ENCODE data around the gene PRM2. TPM values are rescaled to one million over a fixed set of nuclear protein-coding genes. Genes with fewer than 3 reads are reported as not detected.

The PRM2 gene
- polyA plus RNA-seq, 4 donors, result not detected

GRCh38 chr16:11265124-11265523, 11.2 kb downstream of the PRM2 start:
- DNase-seq (ENCODE audit: low read depth in 4 of 4, low spot score in 2 of 4), result no peak

- no peak for DNase-seq (ENCODE audit: low read depth in 4 of 4, low spot score in 2 of 4)
Observed at GRCh38 chr16:11264155-11264832, 12.0 kb downstream of the PRM2 start.

- no peak for DNase-seq (ENCODE audit: low read depth in 4 of 4, low spot score in 2 of 4)
Observed at GRCh38 chr16:11263737-11264136, 12.5 kb downstream of the PRM2 start.

GRCh38 chr16:11262915-11263314, 13.4 kb downstream of the PRM2 start:
- no peak for DNase-seq (ENCODE audit: low read depth in 4 of 4, low spot score in 2 of 4)

- DNase-seq (ENCODE audit: low read depth in 4 of 4, low spot score in 2 of 4), result no peak
Observed at GRCh38 chr16:11260596-11260966, 15.7 kb downstream of the PRM2 start.

GRCh38 chr16:11259655-11260595, 16.4 kb downstream of the PRM2 start:
- DNase-seq (ENCODE audit: low read depth in 4 of 4, low spot score in 2 of 4), result no peak

GRCh38 chr16:11258553-11259492, 17.5 kb downstream of the PRM2 start:
- no peak for DNase-seq (ENCODE audit: low read depth in 4 of 4, low spot score in 2 of 4)

GRCh38 chr16:11257131-11257938, 18.9 kb downstream of the PRM2 start:
- peak in 1 of 4 donors; percentile 84 for DNase-seq (ENCODE audit: low read depth in 4 of 4, low spot score in 2 of 4)

- no peak for DNase-seq (ENCODE audit: low read depth in 4 of 4, low spot score in 2 of 4)
Observed at GRCh38 chr16:11256661-11257130, 19.6 kb downstream of the PRM2 start.

- DNase-seq (ENCODE audit: low read depth in 4 of 4, low spot score in 2 of 4), result peak in 1 of 4 donors; percentile 77
Observed at GRCh38 chr16:11255737-11256660, 20.3 kb downstream of the PRM2 start, which contains the start of gene SOCS1. TSS of gene SOCS1 (minus strand) at chr16:11256204. CDS start at chr16:11255478, 726 bp downstream.

- no peak for DNase-seq (ENCODE audit: low read depth in 4 of 4, low spot score in 2 of 4)
Observed at GRCh38 chr16:11254913-11255736, 21.2 kb downstream of the PRM2 start.

GRCh38 chr16:11253995-11254912, 22.0 kb downstream of the PRM2 start:
- DNase-seq (ENCODE audit: low read depth in 4 of 4, low spot score in 2 of 4), result no peak

- no peak for DNase-seq (ENCODE audit: low read depth in 4 of 4, low spot score in 2 of 4)
Observed at GRCh38 chr16:11253009-11253994, 23.0 kb downstream of the PRM2 start.

- no peak for DNase-seq (ENCODE audit: low read depth in 4 of 4, low spot score in 2 of 4)
Observed at GRCh38 chr16:11252482-11252931, 23.8 kb downstream of the PRM2 start.

Data from left renal cortex interstitium (tissue), 4 donors.